Measurements from ENCODE around the gene KARS1. TPM values are rescaled to one million over a fixed set of nuclear protein-coding genes. Genes with fewer than 3 reads are reported as not detected.

Gene KARS1
- total RNA-seq, 2 experiments from 2014 or later, result 126 to 172 TPM

DNA sequence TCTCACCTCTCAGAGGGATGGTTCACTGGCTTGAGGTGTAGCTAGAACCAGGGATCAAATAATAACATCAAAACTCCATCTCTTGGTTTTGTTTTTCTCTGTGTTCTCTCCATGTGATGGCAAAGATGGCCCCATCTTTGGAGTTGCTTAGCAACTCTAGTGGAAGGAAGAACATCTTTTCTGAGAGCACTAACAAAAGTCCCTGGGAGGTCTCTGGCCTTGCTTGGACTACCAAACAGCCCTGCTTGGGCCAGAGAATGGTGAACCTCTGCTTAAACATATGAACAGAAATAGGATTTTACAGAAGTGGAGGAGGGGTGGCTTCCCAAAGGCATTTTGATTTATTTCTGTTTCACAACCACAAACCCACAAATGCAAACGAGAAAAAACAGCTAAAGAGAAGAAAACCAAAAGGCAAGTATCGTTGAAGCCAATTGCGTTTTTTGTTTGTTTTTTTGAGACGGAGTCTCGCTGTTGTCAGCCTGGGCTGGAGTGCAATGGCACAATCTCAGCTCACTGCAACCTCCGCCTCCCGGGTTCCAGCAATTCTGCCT, 68.1 kb downstream of the KARS1 start:
- TF ChIP-seq EZH2phosphoT487 (IDR thresholded peaks at IDR 0.05; ENCODE audit: borderline replicate concordance, low read depth, low read length), result no peak
- TF ChIP-seq, protein P1, sequence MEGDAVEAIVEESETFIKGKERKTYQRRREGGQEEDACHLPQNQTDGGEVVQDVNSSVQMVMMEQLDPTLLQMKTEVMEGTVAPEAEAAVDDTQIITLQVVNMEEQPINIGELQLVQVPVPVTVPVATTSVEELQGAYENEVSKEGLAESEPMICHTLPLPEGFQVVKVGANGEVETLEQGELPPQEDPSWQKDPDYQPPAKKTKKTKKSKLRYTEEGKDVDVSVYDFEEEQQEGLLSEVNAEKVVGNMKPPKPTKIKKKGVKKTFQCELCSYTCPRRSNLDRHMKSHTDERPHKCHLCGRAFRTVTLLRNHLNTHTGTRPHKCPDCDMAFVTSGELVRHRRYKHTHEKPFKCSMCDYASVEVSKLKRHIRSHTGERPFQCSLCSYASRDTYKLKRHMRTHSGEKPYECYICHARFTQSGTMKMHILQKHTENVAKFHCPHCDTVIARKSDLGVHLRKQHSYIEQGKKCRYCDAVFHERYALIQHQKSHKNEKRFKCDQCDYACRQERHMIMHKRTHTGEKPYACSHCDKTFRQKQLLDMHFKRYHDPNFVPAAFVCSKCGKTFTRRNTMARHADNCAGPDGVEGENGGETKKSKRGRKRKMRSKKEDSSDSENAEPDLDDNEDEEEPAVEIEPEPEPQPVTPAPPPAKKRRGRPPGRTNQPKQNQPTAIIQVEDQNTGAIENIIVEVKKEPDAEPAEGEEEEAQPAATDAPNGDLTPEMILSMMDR (conservative IDR thresholded peaks at IDR 0.05; ENCODE audit: low read length), result no peak
- H3K79me2 ChIP-seq (ENCODE audit: insufficient read depth, low read depth, low read length), result no peaks in the 10 kb centered on the region
- H3K27ac ChIP-seq (ENCODE audit: low read depth, low read length, poor library complexity, severe bottlenecking), result no peak overlapping the region
- intact Hi-C loops (cut with micrococcal nuclease; ENCODE audit: unreplicated experiment), result no loop called here
- POLR2A ChIA-PET, result interaction anchor here (1.1 to 1.2 kb wide), 2 partner anchors 10 to 44 kb away, joined by 3 to 5 read pairs; partner anchors contain the start of gene ADAT1
- CTCF ChIA-PET (ENCODE audit: unreplicated experiment), result no interaction called here
- H3K4me2 ChIP-seq (ENCODE audit: low read length), result no peak overlapping the region
- H3K9me2 ChIP-seq (ENCODE audit: insufficient read depth, low read length), result no peaks in the 10 kb centered on the region
- H3K4me1 ChIP-seq (ENCODE audit: insufficient read depth, low read length, poor library complexity, severe bottlenecking), result peaks cover 7% of the 10 kb centered on the region
- no peak overlapping the region for H3K4me3 ChIP-seq (ENCODE audit: low read depth, low read length, poor library complexity, severe bottlenecking)
- H3K36me3 ChIP-seq (ENCODE audit: insufficient read depth, low read length), result peaks cover 62% of the 10 kb centered on the region
- H3K9me3 ChIP-seq (ENCODE audit: low read length), result no peaks in the 10 kb centered on the region
- BruUV-seq (replicated peaks), result no TSS peak
- H4K20me1 ChIP-seq (ENCODE audit: insufficient read depth, low read length), result no peaks in the 10 kb centered on the region
- no peak overlapping the region for H2AFZ ChIP-seq (ENCODE audit: low read length)
- no peak for DNase-seq (ENCODE audit: low spot score)

- Histone ChIP-seq H4K20me1 (ENCODE audit: insufficient read depth, low read length) (0 out of 2 replicates have a peak, but pooled peaks cover under 1% of the 10 kb centered on the region), H3K9me2 (ENCODE audit: insufficient read depth, low read length) (no peaks in the 10 kb centered on the region), H3K27ac (ENCODE audit: low read depth, low read length, poor library complexity, severe bottlenecking) (no peak overlapping the region), H3K79me2 (ENCODE audit: insufficient read depth, low read depth, low read length) (no peaks in the 10 kb centered on the region), H3K4me3 (ENCODE audit: low read depth, low read length, poor library complexity, severe bottlenecking) (no peak overlapping the region), H3K9me3 (ENCODE audit: low read length) (no peaks in the 10 kb centered on the region), H3K4me2 (ENCODE audit: low read length) (no peak overlapping the region), H2AFZ (ENCODE audit: low read length) (no peak overlapping the region), H3K4me1 (ENCODE audit: insufficient read depth, low read length, poor library complexity, severe bottlenecking) (peaks cover under 1% of the 10 kb centered on the region), H3K36me3 (ENCODE audit: insufficient read depth, low read length) (peaks cover 69% of the 10 kb centered on the region)
- BruUV-seq (replicated peaks), result no TSS peak
- DNase-seq (ENCODE audit: low spot score), result no peak
- intact Hi-C loops (cut with micrococcal nuclease; ENCODE audit: unreplicated experiment), result no loop called here
- CTCF ChIA-PET (ENCODE audit: unreplicated experiment), result no interaction called here
- no peak for TF ChIP-seq EZH2phosphoT487 (IDR thresholded peaks at IDR 0.05; ENCODE audit: borderline replicate concordance, low read depth, low read length)
- TF ChIP-seq, protein P1 (conservative IDR thresholded peaks at IDR 0.05; ENCODE audit: low read length), result no peak
- POLR2A ChIA-PET, result interaction anchor here (0.7 to 1.2 kb wide), 2 partner anchors 11 to 863 kb away, joined by 3 to 4 read pairs; no protein-coding TSS in a partner anchor
Measured at GRCh38 chr16:75578725-75579124, 68.7 kb downstream of the KARS1 start.

DNA sequence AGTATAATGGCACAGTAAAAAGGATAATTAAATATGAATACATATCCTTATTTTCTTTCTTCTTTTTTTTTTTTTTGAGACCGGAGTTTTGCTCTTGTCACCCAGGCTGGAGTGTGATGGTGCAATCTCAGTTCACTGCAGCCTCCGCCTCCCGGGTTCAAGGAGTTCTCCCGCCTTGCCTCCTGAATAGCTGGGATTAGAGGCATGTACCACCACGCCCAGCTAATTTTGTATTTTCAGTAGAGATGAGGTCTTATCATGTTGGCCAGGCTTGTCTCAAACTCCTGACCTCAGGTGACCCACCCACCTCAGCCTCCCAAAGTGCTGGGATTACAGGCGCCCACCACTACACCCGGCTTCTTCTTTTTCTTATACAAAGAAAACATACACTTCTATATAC, 69.3 kb downstream of the KARS1 start:
- Histone ChIP-seq H3K4me2 (ENCODE audit: low read length) (no peak overlapping the region), H3K9me2 (ENCODE audit: insufficient read depth, low read length) (no peaks in the 10 kb centered on the region), H3K4me3 (ENCODE audit: low read depth, low read length, poor library complexity, severe bottlenecking) (no peak overlapping the region), H3K36me3 (ENCODE audit: insufficient read depth, low read length) (peaks cover 74% of the 10 kb centered on the region), H3K27ac (ENCODE audit: low read depth, low read length, poor library complexity, severe bottlenecking) (no peak overlapping the region), H3K9me3 (ENCODE audit: low read length) (no peaks in the 10 kb centered on the region), H2AFZ (ENCODE audit: low read length) (no peak overlapping the region), H3K4me1 (ENCODE audit: insufficient read depth, low read length, poor library complexity, severe bottlenecking) (peaks cover under 1% of the 10 kb centered on the region), H3K79me2 (ENCODE audit: insufficient read depth, low read depth, low read length) (no peaks in the 10 kb centered on the region), H4K20me1 (ENCODE audit: insufficient read depth, low read length) (0 out of 2 replicates have a peak, but pooled peaks cover 5% of the 10 kb centered on the region)
- DNase-seq (ENCODE audit: low spot score), result no peak
- POLR2A ChIA-PET, result interaction anchor here (0.7 kb wide), 1 partner anchor 862 kb away, joined by 4 read pairs; no protein-coding TSS in a partner anchor
- CTCF ChIA-PET (ENCODE audit: unreplicated experiment), result no interaction called here
- TF ChIP-seq EZH2phosphoT487 (IDR thresholded peaks at IDR 0.05; ENCODE audit: borderline replicate concordance, low read depth, low read length), result no peak
- TF ChIP-seq, protein P1 (conservative IDR thresholded peaks at IDR 0.05; ENCODE audit: low read length), result no peak
- intact Hi-C loops (cut with micrococcal nuclease; ENCODE audit: unreplicated experiment), result no loop called here
- no TSS peak for BruUV-seq (replicated peaks)
